WTC11 (cell line): ENCODE results near the gene GALK2. TPM values are rescaled to one million over a fixed set of nuclear protein-coding genes. Genes with fewer than 3 reads are reported as not detected.

Experiments
- ATAC-seq: fragments of 200-7000 bp; cut with Tn5 transposase; 2 replicates; pipeline ENCODE4 v1.10.0; 2021; ENCODE audit warnings: mild to moderate bottlenecking, moderate library complexity
- CTCF ChIA-PET: fragments of 300-600 bp; sonication (Branson Sonifier 250); formaldehyde crosslinking; loops from one replicate; lab custom pipeline; 2021; ENCODE audit warnings: antibody characterized with exemption; lab: Charles Lee
- POLR2A ChIA-PET: fragments of 350-600 bp; sonication (Branson Sonifier 250); formaldehyde crosslinking; loops from one replicate; lab custom pipeline; 2021; ENCODE audit warnings: antibody characterized with exemption; lab: Charles Lee
- DNase-seq: peaks from one replicate; pipeline ENCODE4 v3.0.0; 2021; ENCODE audit warnings: low spot score
- H3K27ac Mint-ChIP-seq: 2 replicates; pipeline ENCODE4 v1.8.0; 2021; ENCODE audit warnings: mixed read lengths
- H3K27me3 Mint-ChIP-seq: 2 replicates; pipeline ENCODE4 v1.8.0; 2021; ENCODE audit warnings: low read depth, mild to moderate bottlenecking, moderate library complexity, mixed read lengths
- H3K36me3 Mint-ChIP-seq: 2 replicates; pipeline ENCODE4 v1.8.0; 2021; ENCODE audit warnings: mixed read lengths
- H3K4me1 Mint-ChIP-seq: 2 replicates; pipeline ENCODE4 v1.8.0; 2022; ENCODE audit warnings: mixed read lengths
- H3K4me3 Mint-ChIP-seq: 2 replicates; pipeline ENCODE4 v1.8.0; 2021; ENCODE audit warnings: mild to moderate bottlenecking, moderate library complexity, mixed read lengths
- H3K9me3 Mint-ChIP-seq: 2 replicates; pipeline ENCODE4 v1.8.0; 2021; ENCODE audit warnings: mixed read lengths
- AFF4 ChIP-seq: sonication (generic); formaldehyde crosslinking; IDR thresholded peaks from 2 replicates; pipeline ENCODE4 v1.8.1; 2023; ENCODE audit warnings: mild to moderate bottlenecking, missing genetic modification reagents, borderline replicate concordance
- ATF1 ChIP-seq: sonication (generic); formaldehyde crosslinking; IDR thresholded peaks from 2 replicates; pipeline ENCODE4 v1.8.1; 2023; ENCODE audit warnings: mild to moderate bottlenecking, moderate library complexity, missing genetic modification reagents
- ATF3 ChIP-seq: sonication (generic); formaldehyde crosslinking; conservative IDR thresholded peaks from 2 replicates; pipeline ENCODE4 v1.8.1; 2022; ENCODE audit warnings: mild to moderate bottlenecking, missing genetic modification reagents
- CREB1 ChIP-seq: sonication (generic); formaldehyde crosslinking; IDR thresholded peaks from 2 replicates; pipeline ENCODE4 v1.8.0; 2023; ENCODE audit warnings: mild to moderate bottlenecking, missing genetic modification reagents
- FOXK1 ChIP-seq: sonication (generic); formaldehyde crosslinking; IDR thresholded peaks from 2 replicates; pipeline ENCODE4 v1.8.0; 2022; ENCODE audit warnings: mild to moderate bottlenecking, moderate library complexity, missing genetic modification reagents
- GABPB1 ChIP-seq: sonication (generic); formaldehyde crosslinking; IDR thresholded peaks from 2 replicates; pipeline ENCODE4 v1.8.1; 2023; ENCODE audit warnings: mild to moderate bottlenecking, missing genetic modification reagents
- HMGXB4 ChIP-seq: sonication (generic); formaldehyde crosslinking; IDR thresholded peaks from 2 replicates; pipeline ENCODE4 v1.8.1; 2023; ENCODE audit warnings: mild to moderate bottlenecking, moderate library complexity, missing genetic modification reagents
- MLX ChIP-seq: sonication (generic); formaldehyde crosslinking; IDR thresholded peaks from 2 replicates; pipeline ENCODE4 v1.8.1; 2023; ENCODE audit warnings: mild to moderate bottlenecking, missing genetic modification reagents, moderate library complexity
- NR3C1 ChIP-seq: sonication (generic); formaldehyde crosslinking; conservative IDR thresholded peaks from 2 replicates; pipeline ENCODE4 v1.8.1; 2023; ENCODE audit warnings: low read depth, mild to moderate bottlenecking, missing genetic modification reagents
- RELA ChIP-seq: sonication (generic); formaldehyde crosslinking; IDR thresholded peaks from 2 replicates; pipeline ENCODE4 v1.8.1; 2022; ENCODE audit warnings: missing genetic modification reagents, mild to moderate bottlenecking, borderline replicate concordance
- RORB ChIP-seq: fragments of 250-450 bp; sonication (Bioruptor Pico); IDR thresholded peaks from 2 replicates; pipeline ENCODE4 v1.9.0; 2021; ENCODE audit warnings: mild to moderate bottlenecking
- TEAD4 ChIP-seq: sonication (generic); formaldehyde crosslinking; IDR thresholded peaks from 2 replicates; pipeline ENCODE4 v1.8.0; 2022; ENCODE audit warnings: mild to moderate bottlenecking, missing genetic modification reagents
- ZBTB43 ChIP-seq: sonication (generic); formaldehyde crosslinking; IDR thresholded peaks from 2 replicates; pipeline ENCODE4 v1.8.1; 2023; ENCODE audit warnings: mild to moderate bottlenecking, missing genetic modification reagents
- ZNF121 ChIP-seq: sonication (generic); formaldehyde crosslinking; IDR thresholded peaks from 2 replicates; pipeline ENCODE4 v1.8.0; 2023; ENCODE audit warnings: missing genetic modification reagents
- ZNF219 ChIP-seq: sonication (generic); formaldehyde crosslinking; IDR thresholded peaks from 2 replicates; pipeline ENCODE4 v1.8.0; 2023; ENCODE audit warnings: missing genetic modification reagents, mild to moderate bottlenecking, borderline replicate concordance
- ZNF281 ChIP-seq: sonication (generic); formaldehyde crosslinking; IDR thresholded peaks from 2 replicates; pipeline ENCODE4 v1.8.0; 2023; ENCODE audit warnings: mild to moderate bottlenecking, missing genetic modification reagents
- ZNF512 ChIP-seq: sonication (generic); formaldehyde crosslinking; IDR thresholded peaks from 2 replicates; pipeline ENCODE4 v1.8.1; 2022; ENCODE audit warnings: missing genetic modification reagents, borderline replicate concordance
- total RNA-seq: library from RNA; stranded (reverse); gene quantifications from 3 replicates; pipeline ENCODE4 v1.2.3, GENCODE V29; 2021

Gene GALK2
- total RNA-seq, 1 experiment from 2014 or later = 16.9 TPM

- POLR2A ChIA-PET = no interaction called here
- CTCF ChIA-PET = no interaction called here
- DNase-seq (no peak), ATAC-seq (no peak)
- Mint-ChIP-seq H3K4me1 (peaks cover 40% of the 10 kb centered on the region), H3K36me3 (no peaks in the 10 kb centered on the region), H3K27me3 (no peaks in the 10 kb centered on the region), H3K4me3 (no peak overlapping the region), H3K9me3 (no peaks in the 10 kb centered on the region), H3K27ac (no peak overlapping the region)
- TF ChIP-seq RORB (CRISPR knock-in tag) (no peak), GABPB1 (no peak), CREB1 (CRISPR knock-in tag) (no peak), FOXK1 (no peak), ZBTB43 (CRISPR knock-in tag) (no peak), RELA (CRISPR knock-in tag) (no peak), ZNF281 (CRISPR knock-in tag) (no peak), ATF1 (CRISPR knock-in tag) (no peak), ATF3 (no peak), HMGXB4 (CRISPR knock-in tag) (no peak), ZNF121 (no peak), TEAD4 (no peak), ZNF219 (CRISPR knock-in tag) (no peak), NR3C1 (no peak), MLX (CRISPR knock-in tag) (no peak), AFF4 (CRISPR knock-in tag) (no peak), ZNF512 (CRISPR knock-in tag) (no peak)
Observed at GRCh38 chr15:49331442-49331841, 161.4 kb downstream of the GALK2 start.
